GM23338 (cell line): Measurements from ENCODE around the gene RHBDF2. TPM values are rescaled to one million over a fixed set of nuclear protein-coding genes. Genes with fewer than 3 reads are reported as not detected.
"Not testable (repeated sequence)": the region's sequence is repeated elsewhere in the genome, so short reads cannot be mapped to it uniquely, and the experiment has no call there.

Source experiments
- ATAC-seq: fragments of 200-7000 bp; cut with Tn5 transposase; 3 replicates; pipeline ENCODE4 v1.9.1; 2020
- DNase-seq: peaks from one replicate; pipeline ENCODE4 v3.0.0-alpha.2; 2015; ENCODE audit warnings: low spot score
- H2AFZ ChIP-seq: fragments of 200-600 bp; sonication (generic); 2 replicates; pipeline ENCODE4 v1.8.0; 2016; ENCODE audit warnings: antibody characterized with exemption, mild to moderate bottlenecking, moderate library complexity
- H3F3A ChIP-seq: fragments of 200-600 bp; sonication (generic); replicated peaks from 2 replicates; pipeline ENCODE4 v1.8.0; 2017; ENCODE audit warnings: antibody characterized with exemption, mixed run types, low read depth
- H3K27ac ChIP-seq: fragments of 200-600 bp; sonication (generic); 2 replicates; pipeline ENCODE4 v1.6.1; 2016; ENCODE audit warnings: low read depth
- H3K27me3 ChIP-seq: fragments of 200-600 bp; sonication (generic); 2 replicates; pipeline ENCODE4 v1.8.0; 2016; ENCODE audit warnings: mild to moderate bottlenecking, mixed run types, moderate library complexity; ENCODE audit not compliant: insufficient read depth
- H3K36me3 ChIP-seq: fragments of 200-600 bp; sonication (generic); 2 replicates; pipeline ENCODE4 v1.8.0; 2016; ENCODE audit warnings: mild to moderate bottlenecking; ENCODE audit not compliant: insufficient read depth
- H3K4me1 ChIP-seq: fragments of 200-600 bp; sonication (generic); 2 replicates; pipeline ENCODE4 v1.8.0; 2016; ENCODE audit warnings: mild to moderate bottlenecking, moderate library complexity; ENCODE audit not compliant: insufficient read depth
- H3K4me2 ChIP-seq: fragments of 200-600 bp; sonication (generic); 2 replicates; pipeline ENCODE4 v1.7.1; 2017; ENCODE audit warnings: mixed run types
- H3K4me3 ChIP-seq: fragments of 200-600 bp; sonication (generic); 2 replicates; pipeline ENCODE4 v1.6.1; 2016; ENCODE audit warnings: mixed run types
- H3K79me2 ChIP-seq: fragments of 200-600 bp; sonication (generic); replicated peaks from 2 replicates; pipeline ENCODE4 v1.8.0; 2017; ENCODE audit warnings: mild to moderate bottlenecking; ENCODE audit not compliant: insufficient read depth
- H3K9me2 ChIP-seq: fragments of 200-600 bp; sonication (generic); 2 replicates; pipeline ENCODE4 v1.8.0; 2017; ENCODE audit not compliant: insufficient read depth
- H4K20me1 ChIP-seq: fragments of 200-600 bp; sonication (generic); replicated peaks from 2 replicates; pipeline ENCODE4 v1.8.0; 2017; ENCODE audit warnings: mild to moderate bottlenecking; ENCODE audit not compliant: insufficient read depth
- H3K27ac Mint-ChIP-seq: 2 replicates; pipeline ENCODE4 v1.8.0; 2020; ENCODE audit warnings: inconsistent platforms, mild to moderate bottlenecking, moderate library complexity, mixed read lengths
- H3K27me3 Mint-ChIP-seq: 3 replicates; pipeline ENCODE4 v1.8.0; 2022; ENCODE audit warnings: low read depth, mild to moderate bottlenecking, moderate library complexity, mixed read lengths, inconsistent platforms; ENCODE audit not compliant: insufficient read depth, poor library complexity
- H3K36me3 Mint-ChIP-seq: 3 replicates; pipeline ENCODE4 v1.8.0; 2021; ENCODE audit warnings: low read depth, mild to moderate bottlenecking, inconsistent platforms, moderate library complexity, mixed read lengths
- H3K4me1 Mint-ChIP-seq: 3 replicates; pipeline ENCODE4 v1.8.0; 2020; ENCODE audit warnings: mild to moderate bottlenecking, inconsistent platforms, mixed read lengths
- H3K4me3 Mint-ChIP-seq: 3 replicates; pipeline ENCODE4 v1.8.0; 2021; ENCODE audit warnings: moderate library complexity, mild to moderate bottlenecking, inconsistent platforms, mixed read lengths
- H3K9me3 Mint-ChIP-seq: 3 replicates; pipeline ENCODE4 v1.8.0; 2020; ENCODE audit warnings: moderate library complexity, mild to moderate bottlenecking, inconsistent platforms, mixed read lengths
- CREB1 ChIP-seq: fragments of 250-450 bp; sonication (Bioruptor Pico); IDR thresholded peaks from 2 replicates; pipeline ENCODE4 v1.5.0; 2020; ENCODE audit warnings: low read depth, mild to moderate bottlenecking, moderate library complexity
- ETS1 ChIP-seq: IDR thresholded peaks from 2 replicates; pipeline ENCODE4 v1.6.1; 2016; ENCODE audit warnings: antibody characterized with exemption
- EZH2 ChIP-seq: fragments of 200-600 bp; sonication (generic); IDR thresholded peaks from one replicate; pipeline ENCODE4 v1.8.0; 2017; ENCODE audit warnings: antibody characterized with exemption, mild to moderate bottlenecking, low read depth; ENCODE audit not compliant: unreplicated experiment
- EZH2phosphoT487 ChIP-seq: fragments of 200-600 bp; sonication (generic); IDR thresholded peaks from one replicate; pipeline ENCODE4 v1.8.1; 2018; ENCODE audit warnings: antibody characterized with exemption; ENCODE audit not compliant: unreplicated experiment
- JUNB ChIP-seq: IDR thresholded peaks from one replicate; pipeline ENCODE4 v1.6.1; 2016; ENCODE audit warnings: antibody characterized with exemption; ENCODE audit not compliant: unreplicated experiment
- NANOG ChIP-seq: IDR thresholded peaks from 2 replicates; pipeline ENCODE4 v1.6.1; 2016; ENCODE audit warnings: antibody characterized with exemption, borderline replicate concordance
- POLR2AphosphoS5 ChIP-seq: IDR thresholded peaks from 2 replicates; pipeline ENCODE4 v1.6.1; 2016; ENCODE audit warnings: antibody characterized with exemption, low read depth
- REST ChIP-seq: IDR thresholded peaks from one replicate; pipeline ENCODE4 v1.6.1; 2018; ENCODE audit warnings: antibody characterized with exemption; ENCODE audit not compliant: unreplicated experiment
- STAT1 ChIP-seq: IDR thresholded peaks from one replicate; pipeline ENCODE4 v1.6.1; 2016; ENCODE audit warnings: antibody characterized with exemption; ENCODE audit not compliant: unreplicated experiment
- ZNF114 ChIP-seq: fragments of 250-450 bp; sonication (Bioruptor Pico); IDR thresholded peaks from 2 replicates; pipeline ENCODE4 v1.5.0; 2020; ENCODE audit warnings: mild to moderate bottlenecking, moderate library complexity
- ZNF331 ChIP-seq: fragments of 250-450 bp; sonication (Bioruptor Pico); IDR thresholded peaks from 2 replicates; pipeline ENCODE4 v1.5.0; 2020; ENCODE audit warnings: low read depth, mild to moderate bottlenecking, moderate library complexity
- ZNF462 ChIP-seq: fragments of 250-450 bp; sonication (Bioruptor Pico); IDR thresholded peaks from 2 replicates; pipeline ENCODE4 v1.5.0; 2020; ENCODE audit warnings: mild to moderate bottlenecking, moderate library complexity
- polyA plus RNA-seq: library from polyadenylated mRNA; unstranded; fragments of >200 nt; fragmentation: Nextera tagmentation; extraction: Ambion mirVana; gene quantifications from 2 replicates; pipeline ENCODE4 v1.2.1, GENCODE V29; 2016
- total RNA-seq: library from RNA; depleted of rRNA; stranded (reverse); fragments of >200 nt; shearing (Covaris generic); gene quantifications from 2 replicates; pipeline ENCODE4 v1.2.3, GENCODE V29; 2014

Gene RHBDF2
- total and polyA plus RNA-seq, 2 experiments from 2014 or later: 9.4 to 29.5 TPM

DNA sequence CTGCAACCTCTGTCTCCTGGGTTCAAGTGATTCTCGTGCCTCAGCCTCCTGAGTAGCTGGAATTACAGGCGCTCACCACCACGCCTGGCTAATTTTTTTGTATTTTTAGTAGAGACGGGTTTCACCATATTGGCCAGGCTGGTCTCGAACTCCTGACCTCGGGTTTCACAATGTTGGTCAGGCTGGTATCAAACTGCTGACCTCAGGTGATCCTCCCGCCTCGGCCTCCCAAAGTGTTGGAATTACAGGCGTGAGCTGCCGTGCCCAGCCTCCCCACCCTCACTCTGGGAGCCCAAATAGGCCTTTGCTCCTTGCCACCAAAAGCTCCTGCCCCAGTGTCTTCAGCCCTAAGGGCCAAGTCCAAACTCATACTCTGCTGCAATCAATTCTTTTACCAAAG is 20.5 kb upstream of the RHBDF2 start:
- H3K27me3 ChIP-seq, H3K79me2 ChIP-seq, ATAC-seq, H3K9me3 Mint-ChIP-seq, H3K4me3 ChIP-seq, H3K9me2 ChIP-seq, H3K36me3 ChIP-seq, H3K27ac ChIP-seq, H2AFZ ChIP-seq, H3F3A ChIP-seq, H3K4me2 ChIP-seq, H3K27ac Mint-ChIP-seq, H3K4me3 Mint-ChIP-seq, H3K4me1 ChIP-seq, H4K20me1 ChIP-seq, H3K36me3 Mint-ChIP-seq, DNase-seq: not testable (repeated sequence)
- Mint-ChIP-seq H3K4me1 (peaks cover 15% of the 10 kb centered on the region), H3K27me3 (peaks cover 19% of the 10 kb centered on the region)

DNA sequence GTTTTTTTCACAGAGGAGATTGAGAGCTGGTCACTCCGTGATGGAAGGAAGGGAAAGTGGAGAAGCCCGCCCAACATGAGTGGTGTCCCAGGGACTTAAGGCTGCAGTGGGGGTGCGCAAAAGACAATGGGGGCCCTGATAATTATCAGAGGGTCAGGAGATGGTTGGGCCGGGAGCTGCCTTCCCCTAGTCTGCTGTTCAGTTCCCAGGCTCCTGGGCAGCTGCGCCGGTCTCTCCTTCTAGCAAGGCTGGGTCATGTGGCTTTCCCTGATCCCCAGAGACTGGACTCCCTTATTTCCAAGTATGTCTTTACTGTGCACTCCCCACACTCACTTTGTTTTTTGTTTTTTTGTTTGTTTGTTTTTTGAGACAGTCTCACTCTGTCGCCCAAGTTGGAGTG is 20.0 kb upstream of the RHBDF2 start:
- no peak overlapping the region for H3K27ac ChIP-seq
- no peaks in the 10 kb centered on the region for H4K20me1 ChIP-seq
- no peaks in the 10 kb centered on the region for H3F3A ChIP-seq
- ATAC-seq (no peak), DNase-seq (no peak)
- H2AFZ ChIP-seq: no peak overlapping the region
- Mint-ChIP-seq H3K27ac (no peak overlapping the region), H3K27me3 (peaks cover 19% of the 10 kb centered on the region), H3K9me3 (peaks cover 3% of the 10 kb centered on the region; the same call in 1 of the 3 replicates), H3K4me1 (peaks cover 15% of the 10 kb centered on the region), H3K36me3 (no peaks in the 10 kb centered on the region), H3K4me3 (no peak overlapping the region)
- H3K36me3 ChIP-seq: no peaks in the 10 kb centered on the region
- H3K27me3 ChIP-seq: peaks cover 5% of the 10 kb centered on the region; the same call in 1 of the 2 replicates
- no peak overlapping the region for H3K4me3 ChIP-seq
- H3K4me1 ChIP-seq: no peaks in the 10 kb centered on the region
- H3K79me2 ChIP-seq: no peaks in the 10 kb centered on the region
- H3K9me2 ChIP-seq: peaks cover 2% of the 10 kb centered on the region; the same call in 1 of the 2 replicates
- H3K4me2 ChIP-seq: no peak overlapping the region
- TF ChIP-seq EZH2: no peak
- TF ChIP-seq ETS1: no peak
- no peak for TF ChIP-seq STAT1
- no peak for TF ChIP-seq EZH2phosphoT487
- TF ChIP-seq REST: no peak
- TF ChIP-seq ZNF114 (CRISPR knock-in tag): no peak
- TF ChIP-seq ZNF331 (CRISPR knock-in tag): no peak
- TF ChIP-seq ZNF462 (CRISPR knock-in tag): no peak
- no peak for TF ChIP-seq CREB1 (CRISPR knock-in tag)
- TF ChIP-seq NANOG: no peak
- TF ChIP-seq POLR2AphosphoS5: no peak
- TF ChIP-seq JUNB: no peak
